ENCODE measurements around the gene TRMT10B. TPM values are rescaled to one million over a fixed set of nuclear protein-coding genes. Genes with fewer than 3 reads are reported as not detected.

The TRMT10B gene
- total RNA-seq, 1 experiment from 2014 or later = 6.9 TPM

GRCh38 chr9:37732086-37732741 is 21.4 kb upstream of the TRMT10B start:
- CTCF ChIA-PET = interaction anchor here (1.1 to 1.2 kb wide), 2 partner anchors 13 to 16 kb away, joined by 3 to 4 read pairs; no protein-coding TSS in a partner anchor
- no TSS peak for BruUV-seq (replicated peaks)
- H3K27ac Mint-ChIP-seq (ENCODE audit: low read depth, unreplicated experiment) = no peak overlapping the region
- H3K4me1 Mint-ChIP-seq (ENCODE audit: insufficient read depth, unreplicated experiment) = no peaks in the 10 kb centered on the region
- no peak overlapping the region for H3K4me3 Mint-ChIP-seq (ENCODE audit: unreplicated experiment)
- no peaks in the 10 kb centered on the region for H3K36me3 Mint-ChIP-seq (ENCODE audit: insufficient read depth, unreplicated experiment)
- no peaks in the 10 kb centered on the region for H3K9me3 Mint-ChIP-seq (ENCODE audit: unreplicated experiment)
- intact Hi-C loops (cut with micrococcal nuclease) = no loop called here
- POLR2A ChIA-PET = no interaction called here
- DNase-seq (ENCODE audit: unreplicated experiment) = no peak
- TF ChIP-seq CTCF (IDR thresholded peaks at IDR 0.05; ENCODE audit: unreplicated experiment) = no peak
- peaks cover 9% of the 10 kb centered on the region for H3K27me3 Mint-ChIP-seq (ENCODE audit: insufficient read depth, unreplicated experiment)

GRCh38 chr9:37732952-37733351 is 20.7 kb upstream of the TRMT10B start:
- peaks cover 9% of the 10 kb centered on the region for H3K27me3 Mint-ChIP-seq (ENCODE audit: insufficient read depth, unreplicated experiment)
- ChIA-PET POLR2A (interaction anchor here (1.0 kb wide), 1 partner anchor 169 kb away, joined by 3 read pairs; no protein-coding TSS in a partner anchor), CTCF (interaction anchor here (0.9 to 1.2 kb wide), 3 partner anchors 12 to 137 kb away, joined by 3 to 4 read pairs (median 3); no protein-coding TSS in a partner anchor)
- H3K27ac Mint-ChIP-seq (ENCODE audit: low read depth, unreplicated experiment) = no peak overlapping the region
- H3K36me3 Mint-ChIP-seq (ENCODE audit: insufficient read depth, unreplicated experiment) = no peaks in the 10 kb centered on the region
- no peak for TF ChIP-seq CTCF (IDR thresholded peaks at IDR 0.05; ENCODE audit: unreplicated experiment)
- no peaks in the 10 kb centered on the region for H3K4me1 Mint-ChIP-seq (ENCODE audit: insufficient read depth, unreplicated experiment)
- no TSS peak for BruUV-seq (replicated peaks)
- no peak for DNase-seq (ENCODE audit: unreplicated experiment)
- H3K4me3 Mint-ChIP-seq (ENCODE audit: unreplicated experiment) = no peak overlapping the region
- intact Hi-C loops (cut with micrococcal nuclease) = no loop called here
- no peaks in the 10 kb centered on the region for H3K9me3 Mint-ChIP-seq (ENCODE audit: unreplicated experiment)

- Mint-ChIP-seq H3K4me3 (ENCODE audit: unreplicated experiment) (no peak overlapping the region), H3K4me1 (ENCODE audit: insufficient read depth, unreplicated experiment) (no peaks in the 10 kb centered on the region), H3K9me3 (ENCODE audit: unreplicated experiment) (no peaks in the 10 kb centered on the region), H3K36me3 (ENCODE audit: insufficient read depth, unreplicated experiment) (no peaks in the 10 kb centered on the region), H3K27ac (ENCODE audit: low read depth, unreplicated experiment) (no peak overlapping the region), H3K27me3 (ENCODE audit: insufficient read depth, unreplicated experiment) (peaks cover 5% of the 10 kb centered on the region)
- ChIA-PET POLR2A (no interaction called here), CTCF (no interaction called here)
- no TSS peak for BruUV-seq (replicated peaks)
- TF ChIP-seq CTCF (IDR thresholded peaks at IDR 0.05; ENCODE audit: unreplicated experiment) = no peak
- intact Hi-C loops (cut with micrococcal nuclease) = no loop called here
- DNase-seq (ENCODE audit: unreplicated experiment) = no peak
These were observed 14.4 kb upstream of the TRMT10B start for GRCh38 chr9:37739222-37739621.

GRCh38 chr9:37740128-37740527 is 13.5 kb upstream of the TRMT10B start:
- no TSS peak for BruUV-seq (replicated peaks)
- intact Hi-C loops (cut with micrococcal nuclease) = no loop called here
- Mint-ChIP-seq H3K9me3 (ENCODE audit: unreplicated experiment) (no peaks in the 10 kb centered on the region), H3K4me3 (ENCODE audit: unreplicated experiment) (no peak overlapping the region), H3K4me1 (ENCODE audit: insufficient read depth, unreplicated experiment) (no peaks in the 10 kb centered on the region), H3K36me3 (ENCODE audit: insufficient read depth, unreplicated experiment) (no peaks in the 10 kb centered on the region), H3K27me3 (ENCODE audit: insufficient read depth, unreplicated experiment) (no peaks in the 10 kb centered on the region), H3K27ac (ENCODE audit: low read depth, unreplicated experiment) (no peak overlapping the region)
- TF ChIP-seq CTCF (IDR thresholded peaks at IDR 0.05; ENCODE audit: unreplicated experiment) = no peak
- POLR2A ChIA-PET = no interaction called here
- CTCF ChIA-PET = no interaction called here
- no peak for DNase-seq (ENCODE audit: unreplicated experiment)

Data from MCF 10A (cell line).